Middle frontal gyrus (tissue), 1 donor: ENCODE measurements around the gene C11orf97.
A peak's percentile ranks its signal among the peaks of the same experiment; 100 is the strongest.
"Not testable (repeated sequence)": the region's sequence is repeated elsewhere in the genome, so short reads cannot be mapped to it uniquely, and the experiment has no call there.

Experiments
- DNase-seq: peaks from one replicate; pipeline ENCODE4 v3.0.0-alpha.2; 2015; ENCODE audit warnings: low spot score; ENCODE audit errors: extremely low spot score

Gene C11orf97

GRCh38 chr11:94511932-94512781 is at the start of gene C11orf97:
C11orf97 (plus strand) TSS chr11:94512461; CDS start chr11:94512529, 68 bp downstream.
- DNase-seq: peak; percentile 11

GRCh38 chr11:94469416-94469815 is 42.8 kb upstream of the C11orf97 start:
- no peak for DNase-seq

GRCh38 chr11:94472916-94473799 is 39.1 kb upstream of the C11orf97 start:
- DNase-seq: no peak

GRCh38 chr11:94477624-94478023 is 34.6 kb upstream of the C11orf97 start:
- no peak for DNase-seq

- DNase-seq: no peak
Observed at GRCh38 chr11:94481342-94481741, 30.9 kb upstream of the C11orf97 start.

- no peak for DNase-seq
Observed at GRCh38 chr11:94486068-94486467, 26.2 kb upstream of the C11orf97 start.

GRCh38 chr11:94493281-94494125 is 18.8 kb upstream of the C11orf97 start, which contains the start of the genes ANKRD49 and MRE11:
ANKRD49 (plus strand) TSS chr11:94493984; CDS start chr11:94496694, 2,710 bp downstream.
MRE11 (minus strand) TSS chr11:94493844; CDS start chr11:94492801, 1,043 bp downstream.
- peak; percentile 98 for DNase-seq

GRCh38 chr11:94494126-94494680 is 18.1 kb upstream of the C11orf97 start:
- no peak for DNase-seq

- DNase-seq: no peak
Observed at GRCh38 chr11:94500181-94500580, 12.1 kb upstream of the C11orf97 start.

GRCh38 chr11:94501522-94501921 is 10.7 kb upstream of the C11orf97 start:
- DNase-seq: no peak

- DNase-seq: peak; percentile 31
Observed at GRCh38 chr11:94504689-94505293, 7.5 kb upstream of the C11orf97 start.

- not testable (repeated sequence) for DNase-seq
Observed at GRCh38 chr11:94506513-94506912, 5.7 kb upstream of the C11orf97 start.

- no peak for DNase-seq
Observed at GRCh38 chr11:94507485-94507884, 4.8 kb upstream of the C11orf97 start.

- no peak for DNase-seq
Observed at GRCh38 chr11:94513091-94513490, 830 bp downstream of the C11orf97 start.

GRCh38 chr11:94515398-94515797 is 3.1 kb downstream of the C11orf97 start:
- DNase-seq: no peak

- no peak for DNase-seq
Observed at GRCh38 chr11:94516725-94517124, 4.5 kb downstream of the C11orf97 start.

- DNase-seq: no peak
Observed at GRCh38 chr11:94518300-94518699, 6.0 kb downstream of the C11orf97 start.

- peak; percentile 51 for DNase-seq
Observed at GRCh38 chr11:94519478-94520084, 7.3 kb downstream of the C11orf97 start.

GRCh38 chr11:94521684-94522083 is 9.4 kb downstream of the C11orf97 start:
- DNase-seq: no peak

- no peak for DNase-seq
Observed at GRCh38 chr11:94524341-94524740, 12.1 kb downstream of the C11orf97 start.
